ENCODE measurements around the gene DARS1.
A peak's percentile ranks its signal among the peaks of the same experiment; 100 is the strongest.

DARS1 gene

GRCh38 chr2:136028001-136028400 lies 42.6 kb upstream of the DARS1 start:
- Histone ChIP-seq H3K36me3 (ENCODE audit: insufficient read depth, insufficient read length, low read length) (no peaks in the 10 kb centered on the region), H3K4me1 (ENCODE audit: insufficient read depth, insufficient read length) (peaks cover 2% of the 10 kb centered on the region), H3K27me3 (ENCODE audit: insufficient read depth, insufficient read length) (no peaks in the 10 kb centered on the region), H3K9ac (ENCODE audit: insufficient read length, low read depth) (no peak overlapping the region), H3K4me3 (ENCODE audit: insufficient read length, low read depth) (no peak overlapping the region), H3K9me3 (ENCODE audit: insufficient read depth, low read length) (no peaks in the 10 kb centered on the region)
- no peak for DNase-seq (ENCODE audit: low read depth, low spot score)
- TF ChIP-seq SUZ12 (IDR thresholded peaks at IDR 0.05; ENCODE audit: extremely low read depth, insufficient read depth, insufficient read length) = no peak
- no peak for TF ChIP-seq YY1 (IDR thresholded peaks at IDR 0.05; ENCODE audit: insufficient read depth, insufficient read length)
- no peak for TF ChIP-seq ZNF274 (IDR thresholded peaks at IDR 0.05; ENCODE audit: low read depth, low read length)

DNA sequence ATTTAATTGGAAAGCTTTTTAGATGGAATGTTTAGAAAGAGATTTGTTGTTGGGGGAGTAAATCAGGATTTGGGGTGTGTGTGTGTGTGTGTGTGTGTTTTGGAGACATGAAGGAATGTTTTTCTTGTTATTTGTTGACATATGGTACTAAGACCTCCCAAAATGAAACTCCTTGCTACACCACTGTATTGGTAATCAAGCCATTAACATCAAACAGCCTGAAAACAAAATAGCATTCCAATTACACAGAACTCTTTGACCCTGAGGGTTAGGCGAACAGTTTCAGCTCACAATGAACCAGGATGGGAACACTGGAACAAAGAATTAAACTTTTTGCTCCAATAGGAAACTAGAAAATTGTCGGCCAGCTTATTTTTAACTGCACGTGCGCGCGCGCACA lies 41.7 kb upstream of the DARS1 start:
- Histone ChIP-seq H3K36me3 (ENCODE audit: insufficient read depth, insufficient read length, low read length) (no peaks in the 10 kb centered on the region), H3K4me1 (ENCODE audit: insufficient read depth, insufficient read length) (peaks cover 2% of the 10 kb centered on the region), H3K4me3 (ENCODE audit: insufficient read length, low read depth) (no peak overlapping the region), H3K9ac (ENCODE audit: insufficient read length, low read depth) (no peak overlapping the region), H3K9me3 (ENCODE audit: insufficient read depth, low read length) (no peaks in the 10 kb centered on the region), H3K27me3 (ENCODE audit: insufficient read depth, insufficient read length) (no peaks in the 10 kb centered on the region)
- TF ChIP-seq YY1 (IDR thresholded peaks at IDR 0.05; ENCODE audit: insufficient read depth, insufficient read length) (no peak), SUZ12 (IDR thresholded peaks at IDR 0.05; ENCODE audit: extremely low read depth, insufficient read depth, insufficient read length) (no peak), ZNF274 (IDR thresholded peaks at IDR 0.05; ENCODE audit: low read depth, low read length) (no peak)
- no peak for DNase-seq (ENCODE audit: low read depth, low spot score)

DNA sequence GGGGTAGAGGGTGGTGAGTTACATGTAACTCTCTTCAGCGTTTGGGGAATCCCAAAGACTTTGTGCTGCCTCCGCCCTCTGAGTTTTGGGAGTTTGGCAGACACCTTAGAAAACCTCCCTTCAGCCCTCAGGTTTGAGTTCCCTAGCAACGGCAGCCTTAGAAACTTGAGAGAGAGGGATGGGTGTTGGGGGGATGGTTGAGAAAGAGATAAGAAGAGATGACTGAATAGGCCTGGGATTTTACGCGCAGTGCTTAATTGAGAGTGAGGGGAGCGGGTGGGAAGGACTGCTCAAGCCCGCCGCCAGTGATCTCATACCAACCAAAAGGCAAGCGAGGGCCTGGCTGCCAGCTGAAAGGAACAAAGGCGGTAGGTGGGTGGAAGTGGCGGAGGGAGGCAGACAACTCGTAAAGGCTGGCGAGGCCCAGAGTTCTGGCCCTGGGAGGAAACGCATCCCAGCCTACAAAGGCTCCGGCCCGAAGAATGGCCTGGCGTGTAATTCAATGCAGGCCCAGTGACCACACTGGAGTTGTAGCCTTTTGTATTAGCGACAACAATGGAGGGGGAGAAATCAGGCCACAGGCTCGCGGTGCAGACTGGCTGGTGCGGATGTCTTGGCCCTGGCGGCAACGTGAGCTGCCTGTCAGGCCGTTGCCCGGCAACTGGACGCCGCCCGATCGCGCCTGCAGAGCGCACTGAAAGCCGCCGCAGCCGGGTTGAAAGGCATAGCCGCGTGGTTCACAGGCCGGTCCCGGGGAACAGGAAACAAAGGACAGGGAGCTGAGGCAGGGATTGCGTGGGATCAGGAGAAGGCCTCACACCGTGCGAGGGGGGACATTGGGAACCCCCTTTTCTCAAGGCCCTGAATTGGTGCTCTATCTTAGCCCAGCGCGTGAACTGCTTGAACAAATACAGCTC lies 39.9 kb upstream of the DARS1 start:
- H3K9me3 ChIP-seq (ENCODE audit: insufficient read depth, low read length) = no peaks in the 10 kb centered on the region
- peak; percentile 89 for DNase-seq (ENCODE audit: low read depth, low spot score)
- peak overlapping the region; percentile 25 for H3K4me3 ChIP-seq (ENCODE audit: insufficient read length, low read depth)
- no peaks in the 10 kb centered on the region for H3K36me3 ChIP-seq (ENCODE audit: insufficient read depth, insufficient read length, low read length)
- H3K9ac ChIP-seq (ENCODE audit: insufficient read length, low read depth) = peak overlapping the region; percentile 68
- H3K4me1 ChIP-seq (ENCODE audit: insufficient read depth, insufficient read length) = peaks cover 2% of the 10 kb centered on the region
- TF ChIP-seq ZNF274 (IDR thresholded peaks at IDR 0.05; ENCODE audit: low read depth, low read length) (no peak), YY1 (IDR thresholded peaks at IDR 0.05; ENCODE audit: insufficient read depth, insufficient read length) (no peak), SUZ12 (IDR thresholded peaks at IDR 0.05; ENCODE audit: extremely low read depth, insufficient read depth, insufficient read length) (no peak)
- H3K27me3 ChIP-seq (ENCODE audit: insufficient read depth, insufficient read length) = no peaks in the 10 kb centered on the region

GRCh38 chr2:136024616-136025015 lies 39.2 kb upstream of the DARS1 start:
- Histone ChIP-seq H3K9ac (ENCODE audit: insufficient read length, low read depth) (peak overlapping the region; percentile 15), H3K4me3 (ENCODE audit: insufficient read length, low read depth) (peak overlapping the region; percentile 25), H3K4me1 (ENCODE audit: insufficient read depth, insufficient read length) (peaks cover 2% of the 10 kb centered on the region), H3K27me3 (ENCODE audit: insufficient read depth, insufficient read length) (no peaks in the 10 kb centered on the region), H3K9me3 (ENCODE audit: insufficient read depth, low read length) (no peaks in the 10 kb centered on the region), H3K36me3 (ENCODE audit: insufficient read depth, insufficient read length, low read length) (no peaks in the 10 kb centered on the region)
- no peak for TF ChIP-seq ZNF274 (IDR thresholded peaks at IDR 0.05; ENCODE audit: low read depth, low read length)
- no peak for TF ChIP-seq YY1 (IDR thresholded peaks at IDR 0.05; ENCODE audit: insufficient read depth, insufficient read length)
- TF ChIP-seq SUZ12 (IDR thresholded peaks at IDR 0.05; ENCODE audit: extremely low read depth, insufficient read depth, insufficient read length) = no peak
- no peak for DNase-seq (ENCODE audit: low read depth, low spot score)

GRCh38 chr2:136024185-136024584 lies 38.8 kb upstream of the DARS1 start:
- Histone ChIP-seq H3K4me3 (ENCODE audit: insufficient read length, low read depth) (no peak overlapping the region), H3K27me3 (ENCODE audit: insufficient read depth, insufficient read length) (no peaks in the 10 kb centered on the region), H3K9ac (ENCODE audit: insufficient read length, low read depth) (no peak overlapping the region), H3K36me3 (ENCODE audit: insufficient read depth, insufficient read length, low read length) (no peaks in the 10 kb centered on the region), H3K9me3 (ENCODE audit: insufficient read depth, low read length) (no peaks in the 10 kb centered on the region), H3K4me1 (ENCODE audit: insufficient read depth, insufficient read length) (peaks cover 2% of the 10 kb centered on the region)
- no peak for DNase-seq (ENCODE audit: low read depth, low spot score)
- no peak for TF ChIP-seq YY1 (IDR thresholded peaks at IDR 0.05; ENCODE audit: insufficient read depth, insufficient read length)
- TF ChIP-seq ZNF274 (IDR thresholded peaks at IDR 0.05; ENCODE audit: low read depth, low read length) = no peak
- TF ChIP-seq SUZ12 (IDR thresholded peaks at IDR 0.05; ENCODE audit: extremely low read depth, insufficient read depth, insufficient read length) = no peak

GRCh38 chr2:136023416-136023815 lies 38.0 kb upstream of the DARS1 start:
- Histone ChIP-seq H3K27me3 (ENCODE audit: insufficient read depth, insufficient read length) (no peaks in the 10 kb centered on the region), H3K36me3 (ENCODE audit: insufficient read depth, insufficient read length, low read length) (no peaks in the 10 kb centered on the region), H3K4me1 (ENCODE audit: insufficient read depth, insufficient read length) (peaks cover 2% of the 10 kb centered on the region), H3K9me3 (ENCODE audit: insufficient read depth, low read length) (no peaks in the 10 kb centered on the region), H3K9ac (ENCODE audit: insufficient read length, low read depth) (no peak overlapping the region), H3K4me3 (ENCODE audit: insufficient read length, low read depth) (no peak overlapping the region)
- no peak for TF ChIP-seq YY1 (IDR thresholded peaks at IDR 0.05; ENCODE audit: insufficient read depth, insufficient read length)
- no peak for TF ChIP-seq ZNF274 (IDR thresholded peaks at IDR 0.05; ENCODE audit: low read depth, low read length)
- TF ChIP-seq SUZ12 (IDR thresholded peaks at IDR 0.05; ENCODE audit: extremely low read depth, insufficient read depth, insufficient read length) = no peak
- DNase-seq (ENCODE audit: low read depth, low spot score) = no peak

GRCh38 chr2:136022396-136023146 lies 37.1 kb upstream of the DARS1 start:
- TF ChIP-seq SUZ12 (IDR thresholded peaks at IDR 0.05; ENCODE audit: extremely low read depth, insufficient read depth, insufficient read length) = no peak
- no peak for TF ChIP-seq YY1 (IDR thresholded peaks at IDR 0.05; ENCODE audit: insufficient read depth, insufficient read length)
- TF ChIP-seq ZNF274 (IDR thresholded peaks at IDR 0.05; ENCODE audit: low read depth, low read length) = no peak
- no peak for DNase-seq (ENCODE audit: low read depth, low spot score)
- H3K36me3 ChIP-seq (ENCODE audit: insufficient read depth, insufficient read length, low read length) = no peaks in the 10 kb centered on the region
- H3K27me3 ChIP-seq (ENCODE audit: insufficient read depth, insufficient read length) = no peaks in the 10 kb centered on the region
- no peaks in the 10 kb centered on the region for H3K9me3 ChIP-seq (ENCODE audit: insufficient read depth, low read length)
- H3K4me3 ChIP-seq (ENCODE audit: insufficient read length, low read depth) = no peak overlapping the region
- peaks cover 2% of the 10 kb centered on the region for H3K4me1 ChIP-seq (ENCODE audit: insufficient read depth, insufficient read length)
- no peak overlapping the region for H3K9ac ChIP-seq (ENCODE audit: insufficient read length, low read depth)
